Endothelial cell of umbilical vein (primary cell): Measurements from ENCODE around the gene CLN6. TPM values are rescaled to one million over a fixed set of nuclear protein-coding genes. Genes with fewer than 3 reads are reported as not detected.

Source experiments
- BruUV-seq: library from RNA; stranded (reverse); fragments of 400-500 nt; replicated peaks from 2 replicates; lab custom pipeline; 2021; lab: Mats Ljungman, UMichigan
- CTCF ChIA-PET: fragments of 300-600, 350-600 bp; sonication (Branson Sonifier 250); formaldehyde crosslinking; loops from one replicate; lab custom pipeline; 2021; ENCODE audit warnings: antibody characterized with exemption, inconsistent platforms; lab: Charles Lee
- POLR2A ChIA-PET: fragments of 300-600, 350-600 bp; sonication (Branson Sonifier 250); formaldehyde crosslinking; loops from one replicate; lab custom pipeline; 2021; ENCODE audit warnings: antibody characterized with exemption, inconsistent platforms; lab: Charles Lee
- DNase-seq: peaks from one replicate; pipeline ENCODE4 v3.0.0-alpha.2; 2011; ENCODE audit warnings: low read depth, low spot score
- FAIRE-seq: peaks from 2 replicates; lab custom pipeline; 2011; peaks lifted over from hg19 to GRCh38; lab: Jason Lieb, UNC
- H2AFZ ChIP-seq: 2 replicates; pipeline ENCODE4 v1.6.0; 2012; ENCODE audit warnings: low read depth, low read length, control low read depth, inconsistent platforms
- H3K27ac ChIP-seq: 2 replicates; pipeline ENCODE4 v1.5.1; 2011; ENCODE audit warnings: low read depth, mild to moderate bottlenecking, control low read depth, low read length, moderate library complexity; ENCODE audit not compliant: insufficient read depth
- H3K27me3 ChIP-seq, 2 experiments: 2 replicates each; pipeline versions ENCODE4 v1.6.0 to v1.6.1; 2011; ENCODE audit warnings: low read length in 2 of 2, mixed read lengths in 1 of 2; ENCODE audit not compliant: control insufficient read depth in 2 of 2, insufficient read depth in 2 of 2
- H3K36me3 ChIP-seq, 2 experiments: 2 replicates in 1 of 2; 3 replicates in 1 of 2; pipeline ENCODE4 v1.5.1; 2011; ENCODE audit warnings: low read length in 2 of 2, mild to moderate bottlenecking in 1 of 2, moderate library complexity in 1 of 2; ENCODE audit not compliant: control insufficient read depth in 2 of 2, insufficient read depth in 2 of 2; ENCODE audit errors: extremely low read depth in 1 of 2
- H3K4me1 ChIP-seq: 3 replicates; pipeline ENCODE4 v1.5.1; 2011; ENCODE audit warnings: mild to moderate bottlenecking, low read length; ENCODE audit not compliant: control insufficient read depth, insufficient read depth; ENCODE audit errors: extremely low read depth
- H3K4me2 ChIP-seq: 2 replicates; pipeline ENCODE4 v1.6.1; 2011; ENCODE audit warnings: low read length, control low read depth, mixed read lengths; ENCODE audit not compliant: insufficient read depth
- H3K4me3 ChIP-seq, 3 experiments: fragments of 200-600 bp in 1 of 3; sonication (generic), shearing (Covaris generic) in 1 of 3; replicated peaks in 1 of 3; 2 replicates each; pipeline ENCODE4 v1.5.1; 2011 to 2016; ENCODE audit warnings: control low read depth in 3 of 3, low read length in 3 of 3, mild to moderate bottlenecking in 2 of 3, inconsistent platforms in 1 of 3, low read depth in 1 of 3, moderate library complexity in 1 of 3; ENCODE audit not compliant: insufficient read depth in 1 of 3
- H3K79me2 ChIP-seq: 2 replicates; pipeline ENCODE4 v1.6.0; 2012; ENCODE audit warnings: low read length, inconsistent platforms; ENCODE audit not compliant: control insufficient read depth, insufficient read depth
- H3K9ac ChIP-seq: replicated peaks from 2 replicates; pipeline ENCODE3; 2011; ENCODE audit warnings: low read length, control low read depth; ENCODE audit not compliant: insufficient read depth; ENCODE audit errors: extremely low read depth
- H3K9me1 ChIP-seq: replicated peaks from 3 replicates; pipeline ENCODE4 v1.6.0; 2011; ENCODE audit warnings: mild to moderate bottlenecking, low read length; ENCODE audit not compliant: control insufficient read depth, insufficient read depth; ENCODE audit errors: extremely low read depth
- H3K9me3 ChIP-seq: replicated peaks from 2 replicates; pipeline ENCODE4 v1.5.1; 2012; ENCODE audit warnings: low read length, inconsistent platforms; ENCODE audit not compliant: control insufficient read depth, insufficient read depth
- H4K20me1 ChIP-seq: replicated peaks from 2 replicates; pipeline ENCODE3; 2011; ENCODE audit warnings: mild to moderate bottlenecking, low read length; ENCODE audit not compliant: control insufficient read depth, insufficient read depth; ENCODE audit errors: extremely low read depth
- CTCF ChIP-seq, 2 donors: IDR thresholded peaks; 1 replicate in 1 of 2; 2 replicates in 1 of 2; pipeline ENCODE4 v1.5.1; 2011; ENCODE audit warnings: low read length in 2 of 2, mild to moderate bottlenecking in 2 of 2, moderate library complexity in 2 of 2, control low read depth in 1 of 2, inconsistent platforms in 1 of 2, low read depth in 1 of 2; ENCODE audit not compliant: insufficient read depth in 1 of 2; ENCODE audit errors: extremely low read depth in 1 of 2
- EZH2 ChIP-seq: IDR thresholded peaks from 2 replicates; pipeline ENCODE4 v1.6.1; 2012; ENCODE audit warnings: borderline replicate concordance, low read depth, mild to moderate bottlenecking, moderate library complexity, low read length, inconsistent platforms; ENCODE audit not compliant: severe bottlenecking
- FOS ChIP-seq: IDR thresholded peaks from 2 replicates; pipeline ENCODE4 v1.6.1; 2011; ENCODE audit warnings: mild to moderate bottlenecking, low read length, moderate library complexity, borderline replicate concordance; ENCODE audit not compliant: insufficient read depth
- JUN ChIP-seq: IDR thresholded peaks from 2 replicates; pipeline ENCODE4 v1.6.1; 2011; ENCODE audit warnings: borderline replicate concordance, low read depth; ENCODE audit not compliant: insufficient read length, insufficient read depth
- MYC ChIP-seq: IDR thresholded peaks from one replicate; pipeline ENCODE4 v1.6.1; 2011; ENCODE audit warnings: mild to moderate bottlenecking, low read depth, low read length
- POLR2AphosphoS5 ChIP-seq: IDR thresholded peaks from 2 replicates; pipeline ENCODE4 v1.6.1; 2012; ENCODE audit warnings: low read depth, mild to moderate bottlenecking, control low read depth, low read length, moderate library complexity; ENCODE audit not compliant: insufficient read depth
- dilution Hi-C: fragments of 300-500 bp; cut with MboI; formaldehyde crosslinking; loops from one replicate; pipeline ENCODE4 v1.15.0; 2019; ENCODE audit warnings: low sequenced_read_pairs; ENCODE audit not compliant: extremely low pct_ligation_motif_present
- intact Hi-C: fragments of 100-400 bp; cut with micrococcal nuclease; formaldehyde crosslinking; loops from one replicate; pipeline ENCODE4 v1.10.0; 2022
- polyA plus RNA-seq, 4 experiments: library from polyadenylated mRNA; depleted of rRNA in 3 of 4; stranded (reverse) in 3 of 4; unstranded in 1 of 4; fragments of >200 nt; gene quantifications; 2 replicates each; pipeline versions ENCODE4 v1.2.1 to v1.2.3, GENCODE V29; 2011 to 2012; ENCODE audit warnings: missing spikeins in 1 of 4
- total RNA-seq: library from RNA; stranded (reverse); gene quantifications from 2 replicates; pipeline ENCODE4 v1.2.3, GENCODE V29; 2021

The CLN6 gene
- total and polyA plus RNA-seq, 2 donors (not counting 3 experiments of a cell fraction or from before 2014, with no cell fraction given) = 53.9 to 75.5 TPM

GRCh38 chr15:68207176-68207935, 22.2 kb downstream of the CLN6 start:
- TSS peak; percentile 20 for BruUV-seq
- Histone ChIP-seq H3K4me3 (no peak overlapping the region), H2AFZ (no peak overlapping the region), H3K9me3 (no peaks in the 10 kb centered on the region), H3K36me3 (no peaks in the 10 kb centered on the region), H3K4me1 (peaks cover 15% of the 10 kb centered on the region), H3K9me1 (no peaks in the 10 kb centered on the region), H3K27ac (no peak overlapping the region), H4K20me1 (no peaks in the 10 kb centered on the region), H3K9ac (no peak overlapping the region), H3K27me3 (no peaks in the 10 kb centered on the region), H3K79me2 (peaks cover 6% of the 10 kb centered on the region), H3K4me2 (no peak overlapping the region)
- intact Hi-C loops = no loop called here
- POLR2A ChIA-PET = no interaction called here
- TF ChIP-seq EZH2 (no peak), MYC (no peak), JUN (no peak), CTCF (IDR thresholded peaks at IDR 0.05; ENCODE audit: extremely low read depth in 1 of 2, insufficient read depth in 1 of 2, low read depth in 1 of 2, low read length in 2 of 2) (no peak), POLR2AphosphoS5 (no peak), FOS (no peak)
- FAIRE-seq (no peak), DNase-seq (no peak)
- dilution Hi-C loops = no loop called here
- CTCF ChIA-PET = interaction anchor here (0.9 kb wide), 1 partner anchor 12 kb away, joined by 7 read pairs; no protein-coding TSS in a partner anchor
